Measurements from ENCODE around the gene RXRB. TPM values are rescaled to one million over a fixed set of nuclear protein-coding genes. Genes with fewer than 3 reads are reported as not detected.

RXRB gene
- total RNA-seq, 1 experiment from 2014 or later = 14.4 TPM

- no peak for DNase-seq (ENCODE audit: low read depth)
Observed at GRCh38 chr6:33176906-33177305, 23.6 kb downstream of the RXRB start.

GRCh38 chr6:33175436-33176069 lies 24.9 kb downstream of the RXRB start:
- no peak for DNase-seq (ENCODE audit: low read depth)

- DNase-seq (ENCODE audit: low read depth) = no peak
Observed at GRCh38 chr6:33174784-33175183, 25.7 kb downstream of the RXRB start.

- no peak for DNase-seq (ENCODE audit: low read depth)
Observed at GRCh38 chr6:33173535-33174180, 26.8 kb downstream of the RXRB start.

GRCh38 chr6:33172688-33173534 lies 27.6 kb downstream of the RXRB start:
- peak; percentile 32 for DNase-seq (ENCODE audit: low read depth)

- DNase-seq (ENCODE audit: low read depth) = no peak
Observed at GRCh38 chr6:33171880-33172687, 28.4 kb downstream of the RXRB start.

- DNase-seq (ENCODE audit: low read depth) = no peak
Observed at GRCh38 chr6:33171016-33171879, 29.2 kb downstream of the RXRB start.

- no peak for DNase-seq (ENCODE audit: low read depth)
Observed at GRCh38 chr6:33170176-33171015, 30.1 kb downstream of the RXRB start.

GRCh38 chr6:33169291-33170175 lies 30.9 kb downstream of the RXRB start:
- no peak for DNase-seq (ENCODE audit: low read depth)

- no peak for DNase-seq (ENCODE audit: low read depth)
Observed at GRCh38 chr6:33168639-33169038, 31.8 kb downstream of the RXRB start.

- DNase-seq (ENCODE audit: low read depth) = no peak
Observed at GRCh38 chr6:33168284-33168601, 32.2 kb downstream of the RXRB start.

- DNase-seq (ENCODE audit: low read depth) = no peak
Observed at GRCh38 chr6:33167374-33168283, 32.8 kb downstream of the RXRB start.

- DNase-seq (ENCODE audit: low read depth) = no peak
Observed at GRCh38 chr6:33166811-33167210, 33.7 kb downstream of the RXRB start.

- no peak for DNase-seq (ENCODE audit: low read depth)
Observed at GRCh38 chr6:33166363-33166762, 34.1 kb downstream of the RXRB start.

GRCh38 chr6:33165581-33166258 lies 34.7 kb downstream of the RXRB start:
- no peak for DNase-seq (ENCODE audit: low read depth)

GRCh38 chr6:33164665-33165373 lies 35.6 kb downstream of the RXRB start:
- DNase-seq (ENCODE audit: low read depth) = no peak

GRCh38 chr6:33164176-33164575 lies 36.3 kb downstream of the RXRB start:
- DNase-seq (ENCODE audit: low read depth) = no peak

Measured in RPMI7951 (cell line).